ENCODE measurements around the gene WHRN.

WHRN gene

DNA sequence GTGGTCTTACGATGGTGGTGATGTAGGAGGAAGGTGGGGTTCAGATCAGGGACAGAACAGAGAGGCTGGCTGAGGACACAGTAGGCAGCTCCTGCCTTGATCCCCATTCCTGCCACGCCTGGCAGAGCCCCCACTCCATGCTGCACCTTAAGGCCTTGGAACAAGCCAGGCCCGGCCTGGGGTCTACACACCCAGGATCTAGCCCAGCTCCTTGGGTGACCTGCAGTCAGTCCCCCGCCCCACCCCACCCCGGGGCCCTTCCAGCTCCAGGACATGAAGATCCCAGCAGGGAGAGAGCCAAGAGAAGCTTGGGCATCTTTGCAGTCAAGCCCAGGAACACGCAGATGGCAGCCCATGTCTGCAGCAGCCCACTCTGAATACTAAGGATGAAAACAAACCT lies 34.7 kb downstream of the WHRN start:
- TF ChIP-seq, protein P1, sequence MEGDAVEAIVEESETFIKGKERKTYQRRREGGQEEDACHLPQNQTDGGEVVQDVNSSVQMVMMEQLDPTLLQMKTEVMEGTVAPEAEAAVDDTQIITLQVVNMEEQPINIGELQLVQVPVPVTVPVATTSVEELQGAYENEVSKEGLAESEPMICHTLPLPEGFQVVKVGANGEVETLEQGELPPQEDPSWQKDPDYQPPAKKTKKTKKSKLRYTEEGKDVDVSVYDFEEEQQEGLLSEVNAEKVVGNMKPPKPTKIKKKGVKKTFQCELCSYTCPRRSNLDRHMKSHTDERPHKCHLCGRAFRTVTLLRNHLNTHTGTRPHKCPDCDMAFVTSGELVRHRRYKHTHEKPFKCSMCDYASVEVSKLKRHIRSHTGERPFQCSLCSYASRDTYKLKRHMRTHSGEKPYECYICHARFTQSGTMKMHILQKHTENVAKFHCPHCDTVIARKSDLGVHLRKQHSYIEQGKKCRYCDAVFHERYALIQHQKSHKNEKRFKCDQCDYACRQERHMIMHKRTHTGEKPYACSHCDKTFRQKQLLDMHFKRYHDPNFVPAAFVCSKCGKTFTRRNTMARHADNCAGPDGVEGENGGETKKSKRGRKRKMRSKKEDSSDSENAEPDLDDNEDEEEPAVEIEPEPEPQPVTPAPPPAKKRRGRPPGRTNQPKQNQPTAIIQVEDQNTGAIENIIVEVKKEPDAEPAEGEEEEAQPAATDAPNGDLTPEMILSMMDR (IDR thresholded peaks at IDR 0.05; ENCODE audit: extremely low read depth, missing control alignments) = no peak

DNA sequence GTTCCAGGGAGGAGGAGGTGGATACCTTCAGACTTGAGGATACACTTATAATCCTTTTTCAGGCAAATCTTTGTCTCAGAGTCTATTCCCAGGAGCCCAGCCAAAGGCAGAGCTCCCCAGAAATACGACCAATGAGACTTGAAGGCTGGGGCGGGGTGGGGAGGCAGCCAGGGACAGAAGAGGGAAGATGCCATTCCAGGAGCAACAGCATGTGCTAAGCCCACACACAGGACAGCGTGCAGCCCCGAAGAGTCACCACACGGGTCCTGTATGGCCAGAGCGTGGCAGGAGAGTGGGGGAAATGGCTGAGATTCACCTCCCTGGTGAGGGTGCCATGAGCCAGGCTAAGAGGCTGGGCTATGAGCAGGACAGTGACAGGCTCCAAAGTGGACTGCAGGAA lies 35.2 kb downstream of the WHRN start:
- no peak for DNase-seq (ENCODE audit: low spot score)
- TF ChIP-seq, protein P1 (IDR thresholded peaks at IDR 0.05; ENCODE audit: extremely low read depth, missing control alignments) = no peak

More for the DNA sequence above, 34.7 kb downstream of the WHRN start:
- DNase-seq (ENCODE audit: low spot score) = no peak

DNA sequence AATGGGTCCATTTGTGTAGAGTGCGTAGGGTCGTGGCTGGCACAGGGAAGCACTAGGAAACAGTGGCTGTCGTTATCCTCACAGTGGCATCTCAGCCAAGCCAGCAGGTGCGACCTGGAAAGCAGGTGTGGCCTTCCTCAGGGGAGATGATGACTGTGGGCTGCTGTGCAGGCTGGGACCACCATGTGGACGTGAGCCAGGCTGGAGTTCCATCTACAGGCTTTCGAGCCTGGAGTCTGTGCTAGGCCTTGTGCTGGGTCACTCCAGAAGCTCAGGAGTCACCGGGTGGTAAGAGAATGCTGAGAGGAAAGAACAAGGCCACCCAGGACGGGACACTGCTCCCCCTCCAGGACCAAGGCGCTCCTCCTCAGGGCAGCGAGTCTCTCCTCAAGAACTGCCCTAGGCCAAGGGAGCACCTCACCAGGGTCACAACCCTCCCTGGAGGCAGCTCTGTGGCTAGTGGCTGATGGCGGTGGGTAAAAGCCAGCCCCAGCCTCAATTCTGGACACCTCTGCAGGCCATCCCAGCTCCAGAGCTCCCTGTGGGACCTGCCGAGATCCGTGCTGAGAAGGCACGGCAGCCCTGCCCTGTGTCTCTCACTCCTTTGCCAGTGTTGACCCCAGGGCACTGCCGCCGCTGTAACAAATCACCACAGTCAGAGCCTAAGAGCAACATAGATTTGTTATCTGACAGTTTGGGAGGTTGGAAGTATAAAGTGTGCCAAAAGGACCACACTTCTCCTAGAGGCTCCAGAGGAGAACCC lies 36.0 kb downstream of the WHRN start:
- no peak for DNase-seq (ENCODE audit: low spot score)
- TF ChIP-seq, protein P1 (IDR thresholded peaks at IDR 0.05; ENCODE audit: extremely low read depth, missing control alignments) = no peak

DNA sequence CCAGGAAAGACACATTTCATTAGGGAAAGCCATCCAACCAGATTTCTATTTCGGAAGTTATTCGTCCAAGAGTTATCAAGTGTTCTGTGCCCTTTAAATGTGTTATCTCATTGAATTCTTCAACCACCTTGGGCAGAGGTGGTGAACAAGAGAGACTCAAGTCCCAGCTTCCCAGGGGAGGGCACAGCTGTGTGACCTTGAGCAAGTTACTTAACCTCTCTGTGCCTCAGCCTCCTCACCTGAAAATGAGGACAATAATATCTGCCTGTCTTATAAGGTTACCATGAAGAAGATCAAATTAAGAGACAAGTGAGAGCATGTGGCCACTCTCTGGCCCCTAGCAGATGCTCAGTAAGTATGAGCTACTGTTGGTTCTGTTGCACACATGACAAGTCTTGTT lies 37.4 kb downstream of the WHRN start:
- no peak for DNase-seq (ENCODE audit: low spot score)
- TF ChIP-seq, protein P1 (IDR thresholded peaks at IDR 0.05; ENCODE audit: extremely low read depth, missing control alignments) = no peak

DNA sequence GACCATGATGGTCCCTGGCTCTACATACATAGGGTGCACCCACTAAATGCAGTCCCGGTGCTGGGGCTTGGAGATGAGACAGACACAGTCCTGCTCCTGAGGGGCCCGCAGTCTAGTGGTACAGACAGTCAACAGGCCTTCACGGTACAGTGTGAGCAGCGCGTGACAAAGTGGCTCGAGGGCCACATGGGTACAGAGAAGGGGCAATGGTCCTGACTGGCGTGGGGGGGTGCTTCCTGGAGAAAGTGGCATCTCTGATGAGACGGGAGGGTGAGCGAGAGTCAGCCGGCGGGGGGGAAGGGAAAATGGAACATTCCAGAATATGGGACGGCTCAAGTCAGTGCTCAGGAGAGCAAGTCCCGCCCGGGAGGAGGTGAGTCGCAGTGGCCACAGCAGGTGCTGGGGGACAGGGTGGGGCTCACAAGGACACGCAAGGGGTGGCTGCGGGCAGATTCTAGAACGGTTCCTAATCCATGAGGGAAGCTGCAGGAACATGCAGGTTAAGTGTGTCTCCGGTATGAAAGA lies 38.0 kb downstream of the WHRN start:
- TF ChIP-seq, protein P1 (IDR thresholded peaks at IDR 0.05; ENCODE audit: extremely low read depth, missing control alignments) = no peak
- DNase-seq (ENCODE audit: low spot score) = no peak

DNA sequence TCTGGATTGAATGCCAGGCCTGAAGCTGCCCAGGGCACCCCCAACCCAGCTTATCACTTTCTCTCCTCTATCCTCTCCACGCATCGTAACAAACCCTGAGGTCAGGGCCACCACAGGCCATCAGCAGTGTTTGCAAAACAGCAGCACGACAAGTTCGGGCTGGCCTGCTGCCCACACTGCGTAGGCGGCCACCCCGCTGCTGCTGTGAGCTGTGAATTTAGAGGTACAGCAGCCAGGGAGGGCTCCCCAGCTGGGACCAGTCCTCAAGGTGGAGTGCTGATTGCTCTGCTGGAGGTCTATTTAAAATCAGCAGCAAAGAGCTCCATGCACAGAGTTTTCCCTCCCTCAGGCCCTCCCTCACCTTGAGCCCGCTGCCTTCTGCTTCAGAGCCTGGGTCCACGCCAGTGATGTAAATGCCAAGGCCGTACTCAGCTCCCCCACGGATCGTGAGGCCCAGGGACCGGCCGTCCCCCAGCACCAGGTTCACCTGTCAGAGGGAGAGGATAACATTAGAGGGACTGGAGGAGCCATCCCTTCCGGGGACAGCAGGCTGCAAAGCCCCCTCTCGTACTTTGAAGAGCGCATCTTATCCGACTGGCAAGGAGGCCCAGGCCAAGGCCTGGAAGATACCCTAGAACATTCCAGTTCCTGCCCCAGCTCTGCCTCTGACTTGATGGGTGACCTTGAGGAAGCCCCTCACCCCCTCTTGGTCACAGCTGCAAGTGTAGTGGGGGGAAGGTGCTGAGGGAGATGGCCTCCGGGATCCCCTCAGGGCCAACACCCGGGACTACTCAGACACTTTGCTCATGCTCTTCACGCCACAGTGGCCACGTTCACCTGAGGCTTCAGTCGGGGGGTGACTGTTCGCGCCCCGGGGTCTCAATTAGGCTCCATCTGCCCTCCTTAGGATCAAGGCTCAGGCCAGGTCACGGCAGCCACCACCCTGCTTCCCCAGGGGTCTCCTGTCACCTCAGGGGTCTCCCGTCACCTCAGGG lies 39.1 kb downstream of the WHRN start:
- no peak for DNase-seq (ENCODE audit: low spot score)
- TF ChIP-seq, protein P1 (IDR thresholded peaks at IDR 0.05; ENCODE audit: extremely low read depth, missing control alignments) = no peak

DNA sequence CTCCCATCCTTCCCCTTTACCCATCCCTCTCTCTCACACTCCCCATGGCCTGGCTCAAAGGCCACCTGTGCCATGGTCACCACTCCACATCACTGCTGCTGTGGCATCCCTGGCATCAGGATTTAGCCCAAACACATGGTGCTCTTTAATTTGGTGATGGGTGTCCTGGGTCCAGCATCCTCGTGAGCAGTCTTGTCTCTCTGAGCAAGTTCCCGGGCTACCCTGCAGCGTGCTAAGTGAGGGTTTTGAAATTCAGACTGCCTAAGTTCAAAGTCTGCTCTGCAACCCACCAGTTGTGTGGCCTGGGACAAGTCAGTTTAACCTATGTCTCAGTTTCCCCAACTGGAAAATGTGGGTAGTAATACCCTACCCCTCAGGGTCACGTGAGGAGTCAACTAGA lies 39.9 kb downstream of the WHRN start:
- TF ChIP-seq, protein P1 (IDR thresholded peaks at IDR 0.05; ENCODE audit: extremely low read depth, missing control alignments) = no peak
- DNase-seq (ENCODE audit: low spot score) = no peak
